ENCODE results near the gene ACTA2.

DNA sequence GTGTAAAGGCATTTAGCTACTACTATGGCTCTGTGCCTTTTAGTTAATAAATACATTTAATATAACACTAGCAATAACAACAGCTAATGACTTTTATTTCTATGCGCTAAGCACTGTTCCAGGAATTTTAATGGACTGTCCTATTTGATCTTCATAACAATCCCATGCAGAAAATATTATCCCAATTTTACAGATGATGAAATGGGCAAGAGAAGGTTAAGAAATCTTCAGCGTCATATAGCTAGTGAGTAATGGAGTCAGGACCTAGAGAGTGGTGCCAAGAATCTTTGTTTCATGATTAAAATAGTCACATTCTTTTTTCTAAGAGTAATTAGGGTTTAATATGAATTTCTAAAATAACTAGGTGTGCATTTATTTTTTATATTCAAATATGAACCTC, 32.4 kb downstream of the ACTA2 start:
- TF ChIP-seq, protein P1, sequence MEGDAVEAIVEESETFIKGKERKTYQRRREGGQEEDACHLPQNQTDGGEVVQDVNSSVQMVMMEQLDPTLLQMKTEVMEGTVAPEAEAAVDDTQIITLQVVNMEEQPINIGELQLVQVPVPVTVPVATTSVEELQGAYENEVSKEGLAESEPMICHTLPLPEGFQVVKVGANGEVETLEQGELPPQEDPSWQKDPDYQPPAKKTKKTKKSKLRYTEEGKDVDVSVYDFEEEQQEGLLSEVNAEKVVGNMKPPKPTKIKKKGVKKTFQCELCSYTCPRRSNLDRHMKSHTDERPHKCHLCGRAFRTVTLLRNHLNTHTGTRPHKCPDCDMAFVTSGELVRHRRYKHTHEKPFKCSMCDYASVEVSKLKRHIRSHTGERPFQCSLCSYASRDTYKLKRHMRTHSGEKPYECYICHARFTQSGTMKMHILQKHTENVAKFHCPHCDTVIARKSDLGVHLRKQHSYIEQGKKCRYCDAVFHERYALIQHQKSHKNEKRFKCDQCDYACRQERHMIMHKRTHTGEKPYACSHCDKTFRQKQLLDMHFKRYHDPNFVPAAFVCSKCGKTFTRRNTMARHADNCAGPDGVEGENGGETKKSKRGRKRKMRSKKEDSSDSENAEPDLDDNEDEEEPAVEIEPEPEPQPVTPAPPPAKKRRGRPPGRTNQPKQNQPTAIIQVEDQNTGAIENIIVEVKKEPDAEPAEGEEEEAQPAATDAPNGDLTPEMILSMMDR (IDR thresholded peaks at IDR 0.05): no peak
- TF ChIP-seq RXRA (IDR thresholded peaks at IDR 0.05; ENCODE audit: borderline replicate concordance, low read depth) (no peak), EP300 (IDR thresholded peaks at IDR 0.05; ENCODE audit: borderline replicate concordance in 1 of 2, low read depth in 1 of 2, low read length in 1 of 2) (no peak), GABPA (IDR thresholded peaks at IDR 0.05; ENCODE audit: low read depth) (no peak), ZBTB33 (IDR thresholded peaks at IDR 0.05; ENCODE audit: borderline replicate concordance, low read depth) (no peak), MXI1 (IDR thresholded peaks at IDR 0.05; ENCODE audit: low read depth, low read length) (no peak), USF1 (IDR thresholded peaks at IDR 0.05; ENCODE audit: borderline replicate concordance, low read depth) (no peak)

All from SK-N-SH (cell line).